CD4-positive, alpha-beta memory T cell (primary cell): ENCODE measurements around the gene AKR1A1. TPM values are rescaled to one million over a fixed set of nuclear protein-coding genes. Genes with fewer than 3 reads are reported as not detected.
"Not testable (repeated sequence)": the region's sequence is repeated elsewhere in the genome, so short reads cannot be mapped to it uniquely, and the experiment has no call there.

Experiments used
- CTCF ChIA-PET: fragments of 350-600 bp; sonication (Branson Sonifier 250); formaldehyde crosslinking; loops from one replicate; lab custom pipeline; 2021; ENCODE audit warnings: inconsistent platforms; ENCODE audit not compliant: partially characterized antibody; lab: Charles Lee
- POLR2A ChIA-PET: fragments of 350-600 bp; sonication (Branson Sonifier 250); formaldehyde crosslinking; loops from one replicate; lab custom pipeline; 2021; ENCODE audit not compliant: partially characterized antibody; lab: Charles Lee
- DNase-seq, 5 donors: peaks; one replicate each; pipeline versions ENCODE4 v3.0.0 to v3.0.0-alpha.2; 2020 to 2022; ENCODE audit warnings: mixed read lengths in 1 of 5
- H3K27ac ChIP-seq: one replicate; pipeline ENCODE4 v1.7.0; 2013; ENCODE audit warnings: low read depth, low read length
- H3K27me3 ChIP-seq: 2 replicates; pipeline ENCODE4 v1.7.0; 2013; ENCODE audit warnings: mild to moderate bottlenecking, low read length, moderate library complexity; ENCODE audit not compliant: insufficient read depth
- H3K36me3 ChIP-seq: 2 replicates; pipeline ENCODE4 v1.7.0; 2013; ENCODE audit warnings: mild to moderate bottlenecking, low read length, moderate library complexity; ENCODE audit not compliant: insufficient read depth
- H3K4me1 ChIP-seq: 2 replicates; pipeline ENCODE4 v1.7.0; 2013; ENCODE audit warnings: mild to moderate bottlenecking, low read length, moderate library complexity; ENCODE audit not compliant: insufficient read depth
- H3K4me3 ChIP-seq, 2 donors: one replicate each; pipeline ENCODE4 v1.7.0; 2013; ENCODE audit warnings: low read length in 2 of 2, mild to moderate bottlenecking in 1 of 2
- H3K9me3 ChIP-seq, 2 donors: one replicate each; pipeline ENCODE4 v1.7.0; 2013; ENCODE audit warnings: low read length in 2 of 2, control low read depth in 1 of 2; ENCODE audit not compliant: control insufficient read depth in 1 of 2
- H3K27ac Mint-ChIP-seq, 7 donors: one replicate each; pipeline ENCODE4 v1.8.0; 2020 to 2021; ENCODE audit warnings: mixed read lengths in 7 of 7, mild to moderate bottlenecking in 6 of 7, inconsistent platforms in 3 of 7, moderate library complexity in 3 of 7
- H3K27me3 Mint-ChIP-seq, 2 donors: one replicate each; pipeline ENCODE4 v1.8.0; 2020 to 2021; ENCODE audit warnings: mixed read lengths in 2 of 2
- H3K36me3 Mint-ChIP-seq, 2 donors: one replicate each; pipeline ENCODE4 v1.8.0; 2020 to 2021; ENCODE audit warnings: mixed read lengths in 2 of 2, inconsistent platforms in 1 of 2, mild to moderate bottlenecking in 1 of 2
- H3K4me1 Mint-ChIP-seq, 4 donors: one replicate each; pipeline ENCODE4 v1.8.0; 2020 to 2021; ENCODE audit warnings: mixed read lengths in 4 of 4, mild to moderate bottlenecking in 1 of 4
- H3K4me3 Mint-ChIP-seq, 8 donors: one replicate each; pipeline ENCODE4 v1.8.0; 2020 to 2021; ENCODE audit warnings: mixed read lengths in 8 of 8, mild to moderate bottlenecking in 7 of 8, moderate library complexity in 6 of 8, inconsistent platforms in 3 of 8
- H3K9me3 Mint-ChIP-seq, 8 donors: one replicate each; pipeline ENCODE4 v1.8.0; 2020 to 2021; ENCODE audit warnings: mixed read lengths in 8 of 8, mild to moderate bottlenecking in 5 of 8, inconsistent platforms in 3 of 8, moderate library complexity in 1 of 8
- intact Hi-C: fragments of 100-400 bp; cut with micrococcal nuclease; formaldehyde crosslinking; loops from one replicate; pipeline ENCODE4 v1.15.1; 2023
- polyA plus RNA-seq, 2 donors: library from polyadenylated mRNA; unstranded; fragments of 300-500 nt; fragmentation: Illumina TruSeq; gene quantifications; one replicate each; pipeline ENCODE4 v1.2.3, GENCODE V29; 2021
- total RNA-seq, 2 experiments: library from RNA; stranded (reverse); gene quantifications; one replicate each; pipeline ENCODE4 v1.2.3, GENCODE V29; 2021

Gene AKR1A1
- total and polyA plus RNA-seq, 4 experiments from 2014 or later, result 84.3 to 124 (median 92.2) TPM

GRCh38 chr1:45508295-45509151, 42.1 kb upstream of the AKR1A1 start:
- H3K27me3 ChIP-seq, result no peaks in the 10 kb centered on the region
- intact Hi-C loops, result no loop called here
- no peak overlapping the region for H3K4me3 ChIP-seq
- no peaks in the 10 kb centered on the region for H3K9me3 ChIP-seq
- H3K36me3 ChIP-seq, result peaks cover 28% of the 10 kb centered on the region
- H3K4me1 ChIP-seq, result no peaks in the 10 kb centered on the region
- Mint-ChIP-seq H3K36me3 (peaks cover 30 to 48% of the 10 kb centered on the region in 2 donors), H3K27me3 (no peaks in the 10 kb centered on the region), H3K27ac (peak overlapping the region in 4 of 7 donors; percentile 29 to 65 (median 51)), H3K4me3 (no peak overlapping the region), H3K9me3 (no peaks in the 10 kb centered on the region), H3K4me1 (peaks cover 0 to 2% (median under 1%) of the 10 kb centered on the region in 4 donors)
- ChIA-PET CTCF (interaction anchor here (1.6 to 4.9 kb wide), 2 partner anchors 61 kb away, joined by 5 to 184 read pairs; no protein-coding TSS in a partner anchor), POLR2A (interaction anchor here (0.5 to 1.5 kb wide), 2 partner anchors 13 to 33 kb away, joined by 3 to 4 read pairs; partner anchors contain the start of gene PRDX1)
- H3K27ac ChIP-seq, result no peak overlapping the region
- no peak for DNase-seq

GRCh38 chr1:45510036-45510971, 40.3 kb upstream of the AKR1A1 start:
- Histone ChIP-seq H3K4me3 (no peak overlapping the region), H3K9me3 (no peaks in the 10 kb centered on the region), H3K27me3 (no peaks in the 10 kb centered on the region), H3K36me3 (peaks cover 44% of the 10 kb centered on the region), H3K4me1 (no peaks in the 10 kb centered on the region), H3K27ac (no peak overlapping the region)
- Mint-ChIP-seq H3K27me3 (no peaks in the 10 kb centered on the region), H3K9me3 (no peaks in the 10 kb centered on the region), H3K27ac (peak overlapping the region in 3 of 7 donors; percentile 20 to 57 (median 36)), H3K36me3 (peaks cover 42 to 65% of the 10 kb centered on the region in 2 donors), H3K4me1 (peaks cover 0 to 4% (median 1%) of the 10 kb centered on the region in 4 donors), H3K4me3 (no peak overlapping the region)
- ChIA-PET POLR2A (interaction anchor here (0.8 to 3.0 kb wide), 4 partner anchors 10 to 74 kb away, joined by 3 to 30 read pairs (median 3); partner anchors contain the start of genes MMACHC, NASP and PRDX1), CTCF (interaction anchor here (0.7 to 4.9 kb wide), 8 partner anchors 9 to 59 kb away, joined by 3 to 184 read pairs (median 3); partner anchors contain the start of genes CCDC163 and MMACHC)
- intact Hi-C loops, result no loop called here
- DNase-seq, result no peak

GRCh38 chr1:45510972-45511527, 39.6 kb upstream of the AKR1A1 start:
- Mint-ChIP-seq H3K4me1 (peaks cover 3 to 7% (median 5%) of the 10 kb centered on the region in 4 donors), H3K9me3 (no peaks in the 10 kb centered on the region), H3K27me3 (no peaks in the 10 kb centered on the region), H3K27ac (peak overlapping the region in 5 of 7 donors; percentile 19 to 57 (median 38)), H3K4me3 (no peak overlapping the region), H3K36me3 (peaks cover 48 to 71% of the 10 kb centered on the region in 2 donors)
- ChIA-PET CTCF (interaction anchor here (0.8 to 4.9 kb wide), 11 partner anchors 8 to 58 kb away, joined by 3 to 184 read pairs (median 4); partner anchors contain the start of genes CCDC163 and MMACHC), POLR2A (interaction anchor here (0.8 to 3.0 kb wide), 3 partner anchors 10 to 73 kb away, joined by 3 to 30 read pairs (median 3); partner anchors contain the start of genes MMACHC, NASP and PRDX1)
- Histone ChIP-seq H3K27me3 (no peaks in the 10 kb centered on the region), H3K4me1 (no peaks in the 10 kb centered on the region), H3K36me3 (peaks cover 51% of the 10 kb centered on the region), H3K27ac (no peak overlapping the region), H3K9me3 (no peaks in the 10 kb centered on the region), H3K4me3 (no peak overlapping the region)
- DNase-seq, result no peak
- intact Hi-C loops, result no loop called here

GRCh38 chr1:45512641-45513054, 38.0 kb upstream of the AKR1A1 start:
- intact Hi-C loops, result loop anchor here (1.0 kb wide), 1 partner anchor 58 kb away; no protein-coding TSS in a partner anchor
- Histone ChIP-seq H3K27ac (no peak overlapping the region), H3K36me3 (peaks cover 64% of the 10 kb centered on the region), H3K4me1 (no peaks in the 10 kb centered on the region), H3K9me3 (no peaks in the 10 kb centered on the region), H3K4me3 (no peak overlapping the region), H3K27me3 (no peaks in the 10 kb centered on the region)
- H3K9me3 Mint-ChIP-seq, result no peaks in the 10 kb centered on the region
- peak overlapping the region in 3 of 7 donors; percentile 18 to 68 (median 24) for H3K27ac Mint-ChIP-seq
- peak; percentile 42 to 60 (median 47) for DNase-seq
- H3K4me3 Mint-ChIP-seq, result no peak overlapping the region
- peaks cover 3 to 14% (median 7%) of the 10 kb centered on the region in 4 donors for H3K4me1 Mint-ChIP-seq
- H3K36me3 Mint-ChIP-seq, result peaks cover 53 to 82% of the 10 kb centered on the region in 2 donors
- H3K27me3 Mint-ChIP-seq, result no peaks in the 10 kb centered on the region
- ChIA-PET CTCF (interaction anchor here (0.9 to 4.9 kb wide), 17 partner anchors 9 to 197 kb away, joined by 3 to 184 read pairs (median 5); partner anchors contain the start of genes AKR1A1, CCDC163, MMACHC and MUTYH), POLR2A (interaction anchor here (0.8 to 3.0 kb wide), 6 partner anchors 8 to 173 kb away, joined by 3 to 30 read pairs (median 4); partner anchors contain the start of genes AKR1A1, MUTYH, NASP and PRDX1)

GRCh38 chr1:45513532-45514260, 36.9 kb upstream of the AKR1A1 start:
- H3K27me3 ChIP-seq, H3K27me3 Mint-ChIP-seq, H3K4me1 ChIP-seq, H3K9me3 Mint-ChIP-seq, DNase-seq, H3K9me3 ChIP-seq, H3K4me3 ChIP-seq, H3K27ac ChIP-seq, intact Hi-C loops, H3K27ac Mint-ChIP-seq, H3K4me3 Mint-ChIP-seq: not testable (repeated sequence)
- peaks cover 68% of the 10 kb centered on the region for H3K36me3 ChIP-seq
- peaks cover 49 to 74% of the 10 kb centered on the region in 2 donors for H3K36me3 Mint-ChIP-seq
- peaks cover 5 to 15% (median 10%) of the 10 kb centered on the region in 4 donors for H3K4me1 Mint-ChIP-seq
- ChIA-PET POLR2A (interaction anchor here (0.6 to 3.0 kb wide), 3 partner anchors 7 to 56 kb away, joined by 3 to 30 read pairs (median 16); partner anchors contain the start of gene PRDX1), CTCF (interaction anchor here (1.2 to 4.9 kb wide), 9 partner anchors 8 to 66 kb away, joined by 3 to 184 read pairs (median 7); partner anchors contain the start of genes AKR1A1 and PRDX1)
